Measurements from ENCODE around the gene BTBD9.
A peak's percentile ranks its signal among the peaks of the same experiment; 100 is the strongest.
"Not testable (repeated sequence)": the region's sequence is repeated elsewhere in the genome, so short reads cannot be mapped to it uniquely, and the experiment has no call there.

The BTBD9 gene

DNA sequence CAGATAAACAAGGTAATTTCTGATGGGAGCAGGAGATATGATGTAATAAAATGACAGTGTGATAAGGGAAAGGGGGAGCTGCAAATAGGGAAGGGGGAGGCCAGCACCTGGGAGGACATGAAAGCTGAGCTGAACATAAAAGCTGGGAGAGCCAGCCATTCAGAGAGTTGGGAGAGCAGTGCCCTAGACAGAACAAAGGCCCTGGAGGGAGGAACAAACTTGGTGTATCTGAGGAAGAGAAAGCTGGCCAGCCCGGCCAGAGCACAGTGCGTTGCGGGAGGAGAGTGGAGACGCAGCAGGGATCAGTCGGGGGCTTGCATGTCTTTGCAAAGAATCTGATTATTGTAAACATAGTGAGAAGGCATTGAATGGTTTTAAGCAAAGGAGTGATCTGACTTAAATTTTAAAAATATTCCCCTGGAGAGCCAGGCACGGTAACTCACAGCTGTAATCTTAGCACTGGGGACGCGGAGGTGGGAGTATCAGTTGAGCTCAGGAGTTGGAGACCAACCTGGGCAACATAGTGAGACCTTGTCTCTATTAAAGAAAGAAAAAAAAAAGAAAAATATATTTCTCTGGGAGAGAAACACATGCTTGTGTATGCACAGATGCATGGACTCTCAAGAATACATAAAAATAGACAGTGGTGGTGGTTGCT lies 502.0 kb downstream of the BTBD9 start:
- Histone ChIP-seq H3K4me3 (ENCODE audit: extremely low read depth, insufficient read depth, low read length, poor library complexity, severe bottlenecking) (no peak overlapping the region), H3K27ac (ENCODE audit: low read depth, low read length, severe bottlenecking) (peak overlapping the region; percentile 43), H3K9me3 (ENCODE audit: control insufficient read depth, low read length) (no peaks in the 10 kb centered on the region), H3K4me1 (ENCODE audit: control insufficient read depth, insufficient read depth, low read length, poor library complexity, severe bottlenecking) (no peaks in the 10 kb centered on the region), H3K36me3 (ENCODE audit: control insufficient read depth, insufficient read depth, low read length) (peaks cover 18% of the 10 kb centered on the region)
- 33 to 68% methylated on average over 5 to 7 of the region's 8 CpGs for WGBS, 2 experiments (ENCODE audit: insufficient coverage in 2 of 2)

DNA sequence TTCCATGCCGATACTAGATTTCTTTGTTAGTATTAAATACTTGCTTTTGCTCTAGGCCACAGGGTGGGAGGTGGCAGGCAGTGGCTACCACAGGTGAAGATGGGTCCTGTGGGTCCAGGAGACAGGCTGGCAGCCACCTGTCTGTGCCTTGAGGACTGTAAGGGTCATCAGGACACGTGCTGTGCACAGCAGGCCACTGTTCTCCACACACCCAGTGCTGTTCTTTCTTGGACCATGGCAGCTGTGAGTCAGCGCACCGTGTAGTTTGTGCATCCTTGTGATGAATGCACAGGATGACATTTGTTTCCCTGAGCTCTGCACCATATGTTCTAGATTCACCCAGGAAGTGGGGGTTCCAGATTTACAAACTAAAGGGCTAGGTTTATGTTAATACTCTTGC lies 503.2 kb downstream of the BTBD9 start:
- WGBS, 2 experiments (ENCODE audit: insufficient coverage in 2 of 2) = 100% methylated on average over 2 of the region's 4 CpGs; no CpG with 5 or more reads in 1 of the 2 experiments
- Histone ChIP-seq H3K27ac (ENCODE audit: low read depth, low read length, severe bottlenecking) (no peak overlapping the region), H3K4me1 (ENCODE audit: control insufficient read depth, insufficient read depth, low read length, poor library complexity, severe bottlenecking) (no peaks in the 10 kb centered on the region), H3K9me3 (ENCODE audit: control insufficient read depth, low read length) (no peaks in the 10 kb centered on the region), H3K36me3 (ENCODE audit: control insufficient read depth, insufficient read depth, low read length) (peaks cover 10% of the 10 kb centered on the region), H3K4me3 (ENCODE audit: extremely low read depth, insufficient read depth, low read length, poor library complexity, severe bottlenecking) (no peak overlapping the region)

DNA sequence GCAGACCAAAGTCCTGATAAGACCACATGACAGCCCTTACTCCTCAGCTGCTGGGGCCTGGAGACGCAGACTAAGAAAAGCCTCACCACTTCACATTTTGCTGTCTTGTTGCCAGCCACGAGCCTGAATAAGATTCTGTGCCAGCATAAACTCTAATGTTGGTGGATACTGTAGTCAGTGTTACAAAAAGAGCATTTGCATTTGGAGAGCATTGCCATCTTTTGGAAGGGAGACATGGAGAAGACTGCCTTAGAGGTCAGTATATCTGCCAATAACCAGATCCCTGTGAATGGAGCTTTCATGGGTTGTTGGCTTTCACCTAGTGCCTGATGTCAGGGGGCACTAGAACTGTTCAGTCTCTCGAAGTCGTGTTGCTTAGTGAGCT lies 505.0 kb downstream of the BTBD9 start:
- WGBS, 2 experiments (ENCODE audit: insufficient coverage in 2 of 2) = 90 to 98% methylated on average over 2 to 3 of the region's 4 CpGs
- no peak overlapping the region for H3K4me3 ChIP-seq (ENCODE audit: extremely low read depth, insufficient read depth, low read length, poor library complexity, severe bottlenecking)
- H3K27ac ChIP-seq (ENCODE audit: low read depth, low read length, severe bottlenecking) = no peak overlapping the region
- no peaks in the 10 kb centered on the region for H3K9me3 ChIP-seq (ENCODE audit: control insufficient read depth, low read length)
- no peaks in the 10 kb centered on the region for H3K4me1 ChIP-seq (ENCODE audit: control insufficient read depth, insufficient read depth, low read length, poor library complexity, severe bottlenecking)
- H3K36me3 ChIP-seq (ENCODE audit: control insufficient read depth, insufficient read depth, low read length) = peaks cover 10% of the 10 kb centered on the region

DNA sequence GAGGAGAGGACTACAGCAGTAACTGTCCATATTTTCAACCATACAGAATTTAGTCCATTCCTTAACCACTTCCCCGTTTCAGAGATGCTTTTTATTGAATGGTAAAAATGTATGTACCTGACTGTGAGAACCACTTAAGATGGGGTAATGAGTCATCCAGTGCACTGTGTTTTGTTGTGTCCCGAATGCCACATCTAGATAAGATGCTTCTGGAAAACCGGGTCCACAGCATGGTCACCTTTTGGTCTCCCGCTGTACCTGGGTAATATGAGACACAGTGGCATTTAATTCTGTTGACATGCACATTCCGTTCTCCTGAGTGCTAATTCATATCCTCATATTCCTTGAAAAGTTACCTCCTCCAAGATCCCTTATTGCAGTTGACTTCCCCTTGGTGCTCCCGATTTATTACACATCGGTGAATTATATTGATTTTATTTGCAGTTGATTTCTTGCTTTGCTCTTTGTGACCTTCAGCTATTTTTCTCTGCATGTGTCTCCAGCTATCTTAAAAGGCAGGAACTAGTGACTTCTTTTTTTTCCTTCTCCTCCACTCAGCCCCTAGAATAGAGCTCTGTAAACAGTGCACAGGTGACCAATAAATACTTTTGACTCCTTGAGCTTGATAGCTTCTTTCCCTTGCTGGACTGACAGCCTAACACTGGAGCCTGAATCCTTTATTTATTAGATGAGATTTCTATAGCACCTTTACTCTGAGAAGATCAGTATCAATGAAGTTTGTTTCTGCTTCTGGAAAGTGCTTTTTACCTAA lies 505.6 kb downstream of the BTBD9 start:
- WGBS, 2 experiments (ENCODE audit: insufficient coverage in 2 of 2) = 90 to 100% methylated on average over 4 of the region's 7 CpGs
- no peak overlapping the region for H3K27ac ChIP-seq (ENCODE audit: low read depth, low read length, severe bottlenecking)
- no peak overlapping the region for H3K4me3 ChIP-seq (ENCODE audit: extremely low read depth, insufficient read depth, low read length, poor library complexity, severe bottlenecking)
- H3K36me3 ChIP-seq (ENCODE audit: control insufficient read depth, insufficient read depth, low read length) = peaks cover 10% of the 10 kb centered on the region
- no peaks in the 10 kb centered on the region for H3K9me3 ChIP-seq (ENCODE audit: control insufficient read depth, low read length)
- H3K4me1 ChIP-seq (ENCODE audit: control insufficient read depth, insufficient read depth, low read length, poor library complexity, severe bottlenecking) = no peaks in the 10 kb centered on the region

DNA sequence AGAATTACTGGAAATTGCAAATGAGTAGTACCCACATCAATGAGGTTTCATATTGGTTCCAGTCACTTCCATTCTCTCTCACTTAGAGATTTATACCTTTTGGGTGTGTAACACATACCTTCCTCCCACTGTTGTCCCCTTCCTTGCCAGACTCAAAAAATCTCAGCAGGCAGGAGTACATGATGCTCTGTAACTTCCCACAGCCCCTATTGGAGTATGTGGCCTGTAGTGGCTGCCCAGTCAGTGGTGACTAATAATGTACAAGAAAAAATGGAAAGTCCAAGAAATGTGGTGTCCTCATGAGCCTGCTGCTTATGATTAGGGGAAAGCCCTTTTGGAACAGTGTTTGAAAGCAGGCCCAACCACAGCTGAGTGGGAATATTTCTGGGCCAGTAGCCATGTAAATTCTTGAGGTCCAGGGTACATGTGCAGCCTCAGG lies 508.2 kb downstream of the BTBD9 start:
- H3K36me3 ChIP-seq (ENCODE audit: control insufficient read depth, insufficient read depth, low read length) = peaks cover 21% of the 10 kb centered on the region
- no peaks in the 10 kb centered on the region for H3K4me1 ChIP-seq (ENCODE audit: control insufficient read depth, insufficient read depth, low read length, poor library complexity, severe bottlenecking)
- H3K27ac ChIP-seq (ENCODE audit: low read depth, low read length, severe bottlenecking) = no peak overlapping the region
- H3K4me3 ChIP-seq (ENCODE audit: extremely low read depth, insufficient read depth, low read length, poor library complexity, severe bottlenecking) = no peak overlapping the region
- no peaks in the 10 kb centered on the region for H3K9me3 ChIP-seq (ENCODE audit: control insufficient read depth, low read length)

DNA sequence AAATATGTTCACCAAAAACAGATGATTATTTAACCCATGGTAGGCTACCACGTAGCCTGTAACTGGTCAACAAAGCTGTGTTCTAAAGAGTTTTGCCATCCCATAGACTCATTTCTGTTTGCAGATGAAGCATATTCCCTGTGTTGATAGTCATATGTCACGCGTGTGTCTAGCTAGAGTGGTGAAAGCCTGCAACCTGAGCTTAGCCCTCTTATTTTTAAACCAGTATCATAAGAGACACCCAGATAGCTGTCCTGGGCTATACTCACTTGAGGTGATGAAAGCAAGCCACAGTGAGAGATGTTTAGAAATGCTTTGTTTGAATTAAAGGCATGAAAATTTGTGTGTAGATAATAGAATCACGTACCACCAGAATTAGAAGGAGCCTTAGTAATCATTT lies 512.4 kb downstream of the BTBD9 start:
- no peak overlapping the region for H3K27ac ChIP-seq (ENCODE audit: low read depth, low read length, severe bottlenecking)
- H3K4me3 ChIP-seq (ENCODE audit: extremely low read depth, insufficient read depth, low read length, poor library complexity, severe bottlenecking) = no peak overlapping the region
- peaks cover 6% of the 10 kb centered on the region for H3K9me3 ChIP-seq (ENCODE audit: control insufficient read depth, low read length)
- H3K36me3 ChIP-seq (ENCODE audit: control insufficient read depth, insufficient read depth, low read length) = peaks cover 45% of the 10 kb centered on the region
- no peaks in the 10 kb centered on the region for H3K4me1 ChIP-seq (ENCODE audit: control insufficient read depth, insufficient read depth, low read length, poor library complexity, severe bottlenecking)
- 86 to 100% methylated on average over 1 to 3 of the region's 4 CpGs for WGBS, 2 experiments (ENCODE audit: insufficient coverage in 2 of 2)

DNA sequence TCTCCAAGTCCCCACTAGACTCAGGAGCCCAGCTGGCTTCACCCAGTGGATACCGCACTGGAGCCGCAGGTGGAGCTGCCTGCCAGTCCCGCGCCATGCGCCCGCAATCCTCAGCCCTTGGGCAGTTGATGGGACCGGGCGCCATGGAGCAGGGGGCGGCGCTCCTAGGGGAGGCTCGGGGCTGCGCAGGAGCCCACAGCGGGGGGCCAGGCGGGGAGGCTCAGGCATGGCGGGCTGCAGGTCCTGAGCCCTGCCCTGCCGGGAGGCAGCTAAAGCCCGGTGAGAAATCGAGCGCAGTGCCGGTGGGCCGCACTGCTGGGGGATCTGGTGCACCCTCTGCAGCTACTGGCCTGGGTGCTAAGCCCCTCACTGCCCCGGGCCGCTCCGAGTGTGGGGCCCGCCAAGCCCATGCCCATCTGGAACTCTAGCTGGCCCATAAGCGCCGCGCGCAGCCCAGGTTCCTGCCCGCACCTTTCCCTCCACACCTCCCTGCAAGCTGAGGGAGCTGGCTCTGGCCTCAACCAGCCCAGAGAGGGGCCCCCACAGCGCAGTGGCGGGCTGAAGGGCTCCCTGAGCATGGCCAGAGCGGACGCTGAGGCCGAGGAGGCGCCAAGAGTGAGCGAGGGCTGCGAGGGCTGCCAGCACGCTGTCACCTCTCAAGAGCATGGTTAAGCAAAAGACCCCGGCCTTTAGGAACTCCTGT lies 515.4 kb downstream of the BTBD9 start:
- WGBS, 2 experiments (ENCODE audit: insufficient coverage in 2 of 2) = 95% methylated on average over 15 to 29 of the region's 40 CpGs
- H3K4me1 ChIP-seq (ENCODE audit: control insufficient read depth, insufficient read depth, low read length, poor library complexity, severe bottlenecking); H3K9me3 ChIP-seq (ENCODE audit: control insufficient read depth, low read length); H3K27ac ChIP-seq (ENCODE audit: low read depth, low read length, severe bottlenecking); H3K4me3 ChIP-seq (ENCODE audit: extremely low read depth, insufficient read depth, low read length, poor library complexity, severe bottlenecking): not testable (repeated sequence)
- peaks cover 59% of the 10 kb centered on the region for H3K36me3 ChIP-seq (ENCODE audit: control insufficient read depth, insufficient read depth, low read length)

DNA sequence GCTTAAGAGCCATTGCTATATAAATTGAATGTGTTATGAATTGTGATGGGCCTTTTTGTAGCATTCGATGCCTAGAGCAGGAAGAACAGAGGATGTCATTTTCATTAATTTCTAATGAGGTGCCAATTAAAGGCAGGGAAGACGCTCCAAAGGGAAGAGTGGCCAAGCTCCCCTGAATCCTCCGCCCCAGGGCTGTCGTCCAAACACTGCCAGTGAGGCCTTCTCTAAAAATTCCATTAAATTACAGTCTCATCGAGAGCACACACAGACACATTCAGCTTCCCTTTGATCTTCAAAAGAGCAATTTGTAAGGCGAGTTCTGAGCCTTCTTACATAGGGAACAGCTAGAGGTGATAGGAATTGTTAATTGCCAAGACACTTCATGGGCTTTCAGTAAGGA lies 520.2 kb downstream of the BTBD9 start:
- no peak overlapping the region for H3K27ac ChIP-seq (ENCODE audit: low read depth, low read length, severe bottlenecking)
- H3K36me3 ChIP-seq (ENCODE audit: control insufficient read depth, insufficient read depth, low read length) = peaks cover 49% of the 10 kb centered on the region
- WGBS, 2 experiments (ENCODE audit: insufficient coverage in 2 of 2) = 54 to 66% methylated on average over 3 to 5 of the region's 6 CpGs
- H3K4me1 ChIP-seq (ENCODE audit: control insufficient read depth, insufficient read depth, low read length, poor library complexity, severe bottlenecking) = peaks cover 4% of the 10 kb centered on the region
- no peaks in the 10 kb centered on the region for H3K9me3 ChIP-seq (ENCODE audit: control insufficient read depth, low read length)
- no peak overlapping the region for H3K4me3 ChIP-seq (ENCODE audit: extremely low read depth, insufficient read depth, low read length, poor library complexity, severe bottlenecking)

DNA sequence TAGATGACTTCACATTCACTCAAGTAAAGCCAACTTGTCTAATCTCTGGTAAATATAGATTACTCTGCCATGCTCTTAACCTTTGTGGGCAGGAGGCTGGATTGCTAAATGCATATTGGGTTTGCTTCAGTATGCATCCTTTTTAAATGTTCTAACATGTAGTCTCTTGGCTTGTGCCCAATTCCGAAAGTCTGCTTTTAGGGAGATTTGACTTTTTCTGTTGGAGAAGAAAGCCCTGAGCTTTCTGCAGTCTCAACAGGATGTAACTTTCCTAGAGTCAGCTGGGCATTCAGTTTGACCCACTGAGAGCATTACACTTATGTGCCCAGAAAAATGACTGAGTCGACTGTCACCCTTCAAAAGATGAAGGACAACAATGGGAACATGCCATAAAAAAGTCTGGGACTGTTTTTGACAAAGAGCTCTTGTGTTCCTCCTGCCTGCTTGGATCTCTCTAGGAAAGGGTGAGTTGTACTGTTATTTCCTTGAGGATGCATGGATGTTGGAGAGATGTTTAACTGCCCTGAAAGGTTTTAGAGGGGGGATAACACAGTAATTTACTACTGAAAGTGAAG lies 520.9 kb downstream of the BTBD9 start:
- peaks cover 43% of the 10 kb centered on the region for H3K36me3 ChIP-seq (ENCODE audit: control insufficient read depth, insufficient read depth, low read length)
- no peaks in the 10 kb centered on the region for H3K9me3 ChIP-seq (ENCODE audit: control insufficient read depth, low read length)
- H3K4me3 ChIP-seq (ENCODE audit: extremely low read depth, insufficient read depth, low read length, poor library complexity, severe bottlenecking) = no peak overlapping the region
- 81 to 89% methylated on average over 2 of the region's 2 CpGs for WGBS, 2 experiments (ENCODE audit: insufficient coverage in 2 of 2)
- H3K27ac ChIP-seq (ENCODE audit: low read depth, low read length, severe bottlenecking) = no peak overlapping the region
- peaks cover 4% of the 10 kb centered on the region for H3K4me1 ChIP-seq (ENCODE audit: control insufficient read depth, insufficient read depth, low read length, poor library complexity, severe bottlenecking)

Data from mesodermal cell (in vitro differentiated cells).